ENCODE measurements around the gene DPPA5. TPM values are rescaled to one million over a fixed set of nuclear protein-coding genes. Genes with fewer than 3 reads are reported as not detected.

DPPA5 gene
- total and polyA plus RNA-seq, 4 donors = not detected

DNA sequence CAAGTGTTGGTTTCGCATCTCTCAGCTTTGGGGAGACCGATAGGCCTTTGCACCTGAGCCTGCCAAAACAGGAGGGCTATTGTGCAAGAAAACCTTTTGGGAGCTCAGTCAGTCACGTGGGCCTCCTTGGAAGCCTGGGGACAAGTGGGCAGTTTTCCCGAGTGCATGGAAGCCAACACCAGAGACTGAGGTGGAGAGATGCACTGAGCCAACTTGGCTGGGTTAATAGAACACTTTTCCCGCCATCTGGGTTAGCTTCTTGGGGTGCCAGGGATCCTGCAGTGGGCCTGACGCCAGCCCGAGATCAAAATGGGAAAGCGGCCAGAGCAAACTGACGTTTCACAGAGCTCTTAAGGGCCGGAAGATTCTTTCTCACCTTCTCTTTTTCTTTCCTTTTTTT, 18.4 kb upstream of the DPPA5 start:
- Histone ChIP-seq H3K4me3 (no peak overlapping the region), H3K9me3 (ENCODE audit: control insufficient read depth in 4 of 4, insufficient read depth in 3 of 4, low read length in 3 of 4) (peaks cover 0 to 21% (median 5%) of the 10 kb centered on the region in 4 donors), H3K36me3 (ENCODE audit: control insufficient read depth in 4 of 4, insufficient read depth in 4 of 4, low read length in 4 of 4) (no peaks in the 10 kb centered on the region), H3K27ac (ENCODE audit: low read depth in 1 of 2, low read length in 1 of 2) (no peak overlapping the region), H3K27me3 (ENCODE audit: control insufficient read depth in 3 of 3, insufficient read depth in 3 of 3, low read length in 2 of 3) (no peaks in the 10 kb centered on the region), H3K9ac (ENCODE audit: insufficient read depth in 1 of 2, low read length in 2 of 2) (no peak overlapping the region), H3K4me1 (ENCODE audit: control insufficient read depth in 5 of 5, insufficient read depth in 5 of 5, low read length in 5 of 5) (no peaks in the 10 kb centered on the region)
- DNase-seq (no peak), ATAC-seq (ENCODE audit: insufficient read depth, low FRiP score) (no peak)
- TF ChIP-seq, protein P1, sequence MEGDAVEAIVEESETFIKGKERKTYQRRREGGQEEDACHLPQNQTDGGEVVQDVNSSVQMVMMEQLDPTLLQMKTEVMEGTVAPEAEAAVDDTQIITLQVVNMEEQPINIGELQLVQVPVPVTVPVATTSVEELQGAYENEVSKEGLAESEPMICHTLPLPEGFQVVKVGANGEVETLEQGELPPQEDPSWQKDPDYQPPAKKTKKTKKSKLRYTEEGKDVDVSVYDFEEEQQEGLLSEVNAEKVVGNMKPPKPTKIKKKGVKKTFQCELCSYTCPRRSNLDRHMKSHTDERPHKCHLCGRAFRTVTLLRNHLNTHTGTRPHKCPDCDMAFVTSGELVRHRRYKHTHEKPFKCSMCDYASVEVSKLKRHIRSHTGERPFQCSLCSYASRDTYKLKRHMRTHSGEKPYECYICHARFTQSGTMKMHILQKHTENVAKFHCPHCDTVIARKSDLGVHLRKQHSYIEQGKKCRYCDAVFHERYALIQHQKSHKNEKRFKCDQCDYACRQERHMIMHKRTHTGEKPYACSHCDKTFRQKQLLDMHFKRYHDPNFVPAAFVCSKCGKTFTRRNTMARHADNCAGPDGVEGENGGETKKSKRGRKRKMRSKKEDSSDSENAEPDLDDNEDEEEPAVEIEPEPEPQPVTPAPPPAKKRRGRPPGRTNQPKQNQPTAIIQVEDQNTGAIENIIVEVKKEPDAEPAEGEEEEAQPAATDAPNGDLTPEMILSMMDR (IDR thresholded peaks at IDR 0.05; ENCODE audit: control extremely low read depth, extremely low read depth) = no peak
- WGBS, 2 donors = 88 to 94% methylated on average over 10 of the region's 10 CpGs

GRCh38 chr6:73371984-73372383, 17.9 kb upstream of the DPPA5 start:
- ATAC-seq (ENCODE audit: insufficient read depth, low FRiP score) = no peak
- H3K9me3 ChIP-seq (ENCODE audit: control insufficient read depth in 4 of 4, insufficient read depth in 3 of 4, low read length in 3 of 4) = peaks cover 0 to 21% (median 5%) of the 10 kb centered on the region in 4 donors
- no peaks in the 10 kb centered on the region for H3K36me3 ChIP-seq (ENCODE audit: control insufficient read depth in 4 of 4, insufficient read depth in 4 of 4, low read length in 4 of 4)
- no peaks in the 10 kb centered on the region for H3K27me3 ChIP-seq (ENCODE audit: control insufficient read depth in 3 of 3, insufficient read depth in 3 of 3, low read length in 2 of 3)
- TF ChIP-seq, protein P1 (IDR thresholded peaks at IDR 0.05; ENCODE audit: control extremely low read depth, extremely low read depth) = no peak
- no peak overlapping the region for H3K4me3 ChIP-seq
- 97 to 100% methylated on average over 4 of the region's 4 CpGs for WGBS, 2 donors
- H3K9ac ChIP-seq (ENCODE audit: insufficient read depth in 1 of 2, low read length in 2 of 2) = no peak overlapping the region
- DNase-seq = no peak
- no peaks in the 10 kb centered on the region for H3K4me1 ChIP-seq (ENCODE audit: control insufficient read depth in 5 of 5, insufficient read depth in 5 of 5, low read length in 5 of 5)
- no peak overlapping the region for H3K27ac ChIP-seq (ENCODE audit: low read depth in 1 of 2, low read length in 1 of 2)

DNA sequence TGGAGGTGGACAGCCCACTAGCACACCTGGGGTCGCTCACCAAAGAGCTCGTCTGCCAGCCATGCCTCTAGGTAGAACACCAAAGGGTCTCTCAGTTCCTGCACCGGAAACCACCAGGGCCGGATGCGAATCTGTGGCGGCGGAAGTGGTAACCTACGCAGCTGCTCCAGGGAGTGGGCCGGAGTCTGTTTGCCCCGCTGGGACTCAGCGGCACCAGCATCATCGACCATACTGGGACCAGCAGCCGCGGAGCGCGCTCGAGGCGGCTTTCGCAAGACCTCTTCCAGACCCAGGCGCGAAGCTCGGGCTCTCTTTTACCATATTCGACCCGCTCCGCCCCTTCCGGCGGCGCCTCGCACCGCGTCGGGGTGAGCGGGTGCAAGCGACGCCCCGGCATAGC, 15.5 kb upstream of the DPPA5 start, which contains the start of gene OOEP:
Gene OOEP, minus strand, starts transcription at position 335 of the 400 bp plus-strand sequence. Its CDS starts 105 bp downstream, at position 230.
- DNase-seq = no peak
- Histone ChIP-seq H3K4me3 (no peak within 1 kb of the TSS), H3K27ac (ENCODE audit: low read depth in 1 of 2, low read length in 1 of 2) (no peak within 1 kb of the TSS), H3K9me3 (ENCODE audit: control insufficient read depth in 4 of 4, insufficient read depth in 3 of 4, low read length in 3 of 4) (peaks cover 0 to 21% (median 5%) of the 10 kb centered on the region in 4 donors), H3K36me3 (ENCODE audit: control insufficient read depth in 4 of 4, insufficient read depth in 4 of 4, low read length in 4 of 4) (no peaks in the 10 kb centered on the region), H3K27me3 (ENCODE audit: control insufficient read depth in 3 of 3, insufficient read depth in 3 of 3, low read length in 2 of 3) (no peaks in the 10 kb centered on the region), H3K4me1 (ENCODE audit: control insufficient read depth in 5 of 5, insufficient read depth in 5 of 5, low read length in 5 of 5) (no peaks in the 10 kb centered on the region), H3K9ac (ENCODE audit: insufficient read depth in 1 of 2, low read length in 2 of 2) (no peak within 1 kb of the TSS)
- 97 to 99% methylated on average over 36 of the region's 36 CpGs for WGBS, 2 donors
- TF ChIP-seq, protein P1 (IDR thresholded peaks at IDR 0.05; ENCODE audit: control extremely low read depth, extremely low read depth) = no peak
- ATAC-seq (ENCODE audit: insufficient read depth, low FRiP score) = no peak

- H3K9ac ChIP-seq (ENCODE audit: insufficient read depth in 1 of 2, low read length in 2 of 2) = no peak overlapping the region
- no peaks in the 10 kb centered on the region for H3K27me3 ChIP-seq (ENCODE audit: control insufficient read depth in 3 of 3, insufficient read depth in 3 of 3, low read length in 2 of 3)
- no peak overlapping the region for H3K4me3 ChIP-seq
- no peak overlapping the region for H3K27ac ChIP-seq (ENCODE audit: low read depth in 1 of 2, low read length in 1 of 2)
- H3K36me3 ChIP-seq (ENCODE audit: control insufficient read depth in 4 of 4, insufficient read depth in 4 of 4, low read length in 4 of 4) = no peaks in the 10 kb centered on the region
- TF ChIP-seq, protein P1 (IDR thresholded peaks at IDR 0.05; ENCODE audit: control extremely low read depth, extremely low read depth) = no peak
- DNase-seq = no peak
- WGBS, 2 donors = 93 to 96% methylated on average over 14 of the region's 14 CpGs
- peaks cover 0 to 21% (median 5%) of the 10 kb centered on the region in 4 donors for H3K9me3 ChIP-seq (ENCODE audit: control insufficient read depth in 4 of 4, insufficient read depth in 3 of 4, low read length in 3 of 4)
- no peaks in the 10 kb centered on the region for H3K4me1 ChIP-seq (ENCODE audit: control insufficient read depth in 5 of 5, insufficient read depth in 5 of 5, low read length in 5 of 5)
- ATAC-seq (ENCODE audit: insufficient read depth, low FRiP score) = no peak
Observed at GRCh38 chr6:73369157-73369556, 15.1 kb upstream of the DPPA5 start.

Data from lung (tissue), 12 donors.